ENCODE measurements around the gene NOS2.

Gene NOS2

DNA sequence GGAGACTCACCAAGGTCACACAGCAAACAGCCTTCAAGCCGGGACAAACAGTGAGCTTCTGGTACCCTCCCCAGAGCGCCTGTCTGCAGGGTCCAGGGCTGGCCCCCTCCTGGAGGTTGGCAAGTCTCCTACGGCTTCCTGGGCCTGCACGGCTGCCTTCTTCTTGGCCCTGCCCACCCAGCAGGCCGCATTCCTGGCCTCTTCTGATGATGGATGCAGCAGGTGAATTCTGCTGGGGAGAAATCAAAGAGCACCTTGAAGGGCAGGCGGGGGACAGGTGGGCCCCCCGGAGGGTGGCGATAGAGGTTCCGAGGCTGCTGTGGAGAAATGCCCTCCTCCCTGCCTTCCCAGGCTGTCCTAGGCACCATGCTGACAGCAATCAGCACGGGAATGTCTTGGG lies 3.8 kb upstream of the NOS2 start:
- Mint-ChIP-seq H3K27me3 (ENCODE audit: low read depth) (peaks cover 10% of the 10 kb centered on the region), H3K9me3 (no peaks in the 10 kb centered on the region), H3K27ac (no peak overlapping the region), H3K4me1 (peaks cover 14% of the 10 kb centered on the region), H3K36me3 (ENCODE audit: low read depth) (no peaks in the 10 kb centered on the region), H3K4me3 (no peak overlapping the region)
- TF ChIP-seq, protein P1, sequence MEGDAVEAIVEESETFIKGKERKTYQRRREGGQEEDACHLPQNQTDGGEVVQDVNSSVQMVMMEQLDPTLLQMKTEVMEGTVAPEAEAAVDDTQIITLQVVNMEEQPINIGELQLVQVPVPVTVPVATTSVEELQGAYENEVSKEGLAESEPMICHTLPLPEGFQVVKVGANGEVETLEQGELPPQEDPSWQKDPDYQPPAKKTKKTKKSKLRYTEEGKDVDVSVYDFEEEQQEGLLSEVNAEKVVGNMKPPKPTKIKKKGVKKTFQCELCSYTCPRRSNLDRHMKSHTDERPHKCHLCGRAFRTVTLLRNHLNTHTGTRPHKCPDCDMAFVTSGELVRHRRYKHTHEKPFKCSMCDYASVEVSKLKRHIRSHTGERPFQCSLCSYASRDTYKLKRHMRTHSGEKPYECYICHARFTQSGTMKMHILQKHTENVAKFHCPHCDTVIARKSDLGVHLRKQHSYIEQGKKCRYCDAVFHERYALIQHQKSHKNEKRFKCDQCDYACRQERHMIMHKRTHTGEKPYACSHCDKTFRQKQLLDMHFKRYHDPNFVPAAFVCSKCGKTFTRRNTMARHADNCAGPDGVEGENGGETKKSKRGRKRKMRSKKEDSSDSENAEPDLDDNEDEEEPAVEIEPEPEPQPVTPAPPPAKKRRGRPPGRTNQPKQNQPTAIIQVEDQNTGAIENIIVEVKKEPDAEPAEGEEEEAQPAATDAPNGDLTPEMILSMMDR (IDR thresholded peaks at IDR 0.05; ENCODE audit: unreplicated experiment in 3 of 3), result no peak

DNA sequence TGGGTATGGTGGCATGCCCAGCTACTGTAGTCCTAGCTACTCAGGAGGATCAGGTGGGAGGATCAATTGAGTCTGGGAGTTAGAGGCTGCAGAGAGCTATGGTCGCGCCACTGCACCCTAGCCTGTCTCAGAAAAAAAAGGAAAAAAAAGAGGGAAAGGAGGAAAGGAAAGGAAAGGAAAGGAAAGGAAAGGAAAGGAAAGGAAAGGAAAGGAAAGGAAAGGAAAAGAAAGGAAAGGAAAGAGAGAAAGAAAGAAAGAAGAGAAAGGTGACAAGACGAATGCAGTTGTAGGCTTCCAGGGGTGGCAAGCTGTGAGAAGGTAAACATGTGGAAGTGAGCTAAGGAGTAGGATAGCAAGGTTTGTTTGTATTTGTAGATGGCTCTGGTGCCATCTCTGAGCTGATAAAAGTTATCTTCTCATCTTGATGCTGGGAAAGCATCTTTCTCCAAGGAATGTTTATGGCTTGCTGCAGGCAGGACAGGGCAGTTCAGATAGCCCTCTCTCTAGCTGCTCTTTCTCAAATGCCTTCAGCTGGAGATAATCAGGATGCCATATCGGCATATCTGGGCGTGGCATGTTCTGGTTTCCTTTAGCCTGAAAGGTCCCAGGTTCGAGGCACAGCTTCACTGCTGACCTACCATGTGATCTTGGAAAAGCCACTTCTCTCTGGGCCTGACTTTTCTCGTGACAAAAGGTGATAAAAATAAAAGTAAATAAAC lies 2.8 kb upstream of the NOS2 start:
- TF ChIP-seq, protein P1 (IDR thresholded peaks at IDR 0.05; ENCODE audit: unreplicated experiment in 3 of 3), result no peak
- Mint-ChIP-seq H3K27ac (no peak overlapping the region), H3K4me3 (no peak overlapping the region)

DNA sequence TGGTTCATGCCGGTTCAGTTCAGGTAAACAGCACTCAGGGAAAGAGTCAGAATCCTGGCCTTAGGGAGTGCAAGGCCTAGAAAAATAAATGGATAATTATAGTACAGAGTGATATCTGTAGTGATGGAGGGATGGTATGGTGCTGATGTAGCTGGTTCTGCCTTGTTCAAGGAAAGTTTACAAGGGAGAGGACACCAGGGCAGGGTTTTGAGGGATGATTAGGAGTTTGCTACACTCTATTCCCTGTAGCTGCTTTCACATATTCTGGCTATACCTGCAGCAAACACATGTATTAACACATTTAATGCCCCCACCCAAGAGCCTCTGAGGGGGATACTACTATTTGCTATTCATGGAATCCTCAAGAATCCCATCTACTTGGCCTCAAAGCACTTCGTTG lies 1.7 kb upstream of the NOS2 start:
- Mint-ChIP-seq H3K4me3 (no peak overlapping the region), H3K36me3 (ENCODE audit: low read depth) (no peaks in the 10 kb centered on the region), H3K27me3 (ENCODE audit: low read depth) (peaks cover 30% of the 10 kb centered on the region), H3K27ac (no peak overlapping the region), H3K4me1 (peaks cover 8% of the 10 kb centered on the region), H3K9me3 (no peaks in the 10 kb centered on the region)
- TF ChIP-seq, protein P1 (IDR thresholded peaks at IDR 0.05; ENCODE audit: unreplicated experiment in 3 of 3), result no peak

More for the DNA sequence above, 2.8 kb upstream of the NOS2 start:
- Mint-ChIP-seq H3K27me3 (ENCODE audit: low read depth) (peaks cover 20% of the 10 kb centered on the region), H3K4me1 (peaks cover 14% of the 10 kb centered on the region), H3K36me3 (ENCODE audit: low read depth) (no peaks in the 10 kb centered on the region), H3K9me3 (no peaks in the 10 kb centered on the region)

DNA sequence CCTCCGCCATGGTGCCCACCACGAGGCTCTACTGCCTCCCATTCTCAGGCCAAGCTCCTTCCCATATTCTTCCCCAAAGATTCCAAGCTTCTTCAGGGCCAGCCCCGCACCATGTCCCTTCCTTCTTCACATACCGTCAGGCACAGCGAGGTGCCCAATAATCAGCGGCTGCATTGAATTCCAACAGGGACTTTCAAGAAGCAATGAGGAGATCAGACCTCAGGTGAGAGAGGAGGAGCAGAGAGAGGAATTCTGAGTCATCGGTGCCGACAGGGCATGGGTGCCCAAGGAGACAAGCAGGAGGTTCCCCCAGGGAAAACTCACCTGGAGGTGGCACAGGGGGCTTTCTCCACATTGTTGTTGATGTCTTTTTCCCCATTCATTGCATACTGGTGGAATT lies 2.0 kb downstream of the NOS2 start:
- Mint-ChIP-seq H3K4me3 (no peak overlapping the region), H3K9me3 (no peaks in the 10 kb centered on the region), H3K36me3 (ENCODE audit: low read depth) (no peaks in the 10 kb centered on the region), H3K4me1 (peaks cover 5% of the 10 kb centered on the region), H3K27me3 (ENCODE audit: low read depth) (peaks cover 60% of the 10 kb centered on the region), H3K27ac (no peak overlapping the region)
- TF ChIP-seq, protein P1 (IDR thresholded peaks at IDR 0.05; ENCODE audit: unreplicated experiment in 3 of 3), result no peak

DNA sequence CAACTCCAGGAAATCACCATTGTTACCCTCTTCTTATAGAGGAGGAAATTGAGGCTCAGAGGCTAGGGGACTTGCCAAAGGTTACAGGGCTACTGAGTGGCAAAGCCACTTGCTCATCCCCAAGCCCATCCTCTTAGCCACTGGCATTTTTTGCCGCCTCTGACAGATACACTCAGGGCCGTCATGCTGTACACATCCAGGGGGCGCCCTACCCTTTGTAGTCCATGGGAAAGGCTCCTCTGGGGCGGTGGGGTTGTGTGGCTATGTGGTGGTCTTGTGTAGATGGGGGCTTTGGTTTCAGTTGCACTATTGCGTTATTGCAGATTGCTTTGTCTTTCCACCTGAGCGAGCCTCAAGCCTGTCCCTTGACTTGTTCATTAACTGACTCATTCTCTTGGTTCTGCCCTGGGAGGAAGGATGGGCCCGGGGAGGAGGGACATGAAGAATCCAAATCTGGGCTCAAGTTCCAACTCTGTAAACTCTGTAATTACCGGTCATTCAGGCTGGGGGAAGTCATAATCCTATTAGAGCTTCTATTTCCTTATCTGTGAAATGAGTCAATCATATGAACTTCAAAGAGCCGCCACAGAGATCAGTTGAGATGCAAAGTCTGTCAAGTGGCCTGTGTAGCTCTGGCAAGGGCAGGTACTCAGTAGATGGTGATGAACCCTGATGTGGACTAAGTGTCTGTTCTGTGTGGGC lies 2.8 kb downstream of the NOS2 start:
- TF ChIP-seq, protein P1 (IDR thresholded peaks at IDR 0.05; ENCODE audit: unreplicated experiment in 3 of 3), result no peak
- no peak overlapping the region for H3K27ac Mint-ChIP-seq
- H3K4me1 Mint-ChIP-seq, result peaks cover 5% of the 10 kb centered on the region
- peaks cover 64% of the 10 kb centered on the region for H3K27me3 Mint-ChIP-seq (ENCODE audit: low read depth)
- H3K36me3 Mint-ChIP-seq (ENCODE audit: low read depth), result no peaks in the 10 kb centered on the region
- no peaks in the 10 kb centered on the region for H3K9me3 Mint-ChIP-seq
- H3K4me3 Mint-ChIP-seq, result no peak overlapping the region

Measured in nephron (organoid).